HepG2 (cell line): ENCODE results near the gene RHOBTB3. TPM values are rescaled to one million over a fixed set of nuclear protein-coding genes. Genes with fewer than 3 reads are reported as not detected.

Experiments used
- ARNT ChIP-seq: fragments of 450-650 bp; IDR thresholded peaks from 2 replicates; pipeline ENCODE4 v1.6.1; 2017
- DZIP1 ChIP-seq: sonication (generic); formaldehyde crosslinking; IDR thresholded peaks from 2 replicates; pipeline ENCODE4 v1.5.0; 2020; ENCODE audit warnings: mild to moderate bottlenecking, missing genetic modification reagents
- EEA1 ChIP-seq: sonication (generic); formaldehyde crosslinking; IDR thresholded peaks from 2 replicates; pipeline ENCODE4 v1.5.1; 2020; ENCODE audit warnings: mild to moderate bottlenecking, missing genetic modification reagents, borderline replicate concordance
- EED ChIP-seq: sonication (generic); formaldehyde crosslinking; IDR thresholded peaks from 2 replicates; pipeline ENCODE4 v1.5.0; 2020; ENCODE audit warnings: mild to moderate bottlenecking, missing genetic modification reagents
- GPBP1L1 ChIP-seq: sonication (generic); formaldehyde crosslinking; IDR thresholded peaks from 2 replicates; pipeline ENCODE4 v1.5.0; 2020; ENCODE audit warnings: mild to moderate bottlenecking, missing genetic modification reagents
- MTA3 ChIP-seq: sonication (generic); formaldehyde crosslinking; IDR thresholded peaks from 2 replicates; pipeline ENCODE4 v1.4.0; 2020; ENCODE audit warnings: missing genetic modification reagents
- NFYC ChIP-seq: IDR thresholded peaks from 2 replicates; pipeline ENCODE4 v1.6.1; 2016; ENCODE audit warnings: missing genetic modification reagents, missing compliant biosample characterization
- PHF21A ChIP-seq: sonication (generic); formaldehyde crosslinking; IDR thresholded peaks from 2 replicates; pipeline ENCODE4 v1.5.0; 2020; ENCODE audit warnings: mild to moderate bottlenecking, missing genetic modification reagents
- PLRG1 ChIP-seq: fragments of 450-650 bp; conservative IDR thresholded peaks from 2 replicates; pipeline ENCODE4 v1.6.1; 2016
- RAD21 ChIP-seq: fragments of 450-650 bp; formaldehyde crosslinking; IDR thresholded peaks from 2 replicates; pipeline ENCODE4 v1.5.0; 2020; ENCODE audit warnings: mild to moderate bottlenecking
- TAF1 ChIP-seq: sonication (generic); formaldehyde crosslinking; IDR thresholded peaks from 2 replicates; pipeline ENCODE4 v1.4.0; 2020; ENCODE audit warnings: missing genetic modification reagents
- TCF7L2 ChIP-seq: IDR thresholded peaks from 2 replicates; pipeline ENCODE4 v1.6.1; 2011; ENCODE audit warnings: mild to moderate bottlenecking, low read depth, low read length, moderate library complexity
- ZBTB7B ChIP-seq: sonication (generic); formaldehyde crosslinking; IDR thresholded peaks from 2 replicates; pipeline ENCODE4 v1.4.0; 2020; ENCODE audit warnings: missing genetic modification reagents
- ZFP37 ChIP-seq: sonication (generic); formaldehyde crosslinking; IDR thresholded peaks from 2 replicates; pipeline ENCODE4 v1.4.0; 2020; ENCODE audit warnings: missing genetic modification reagents, borderline replicate concordance
- ZKSCAN8 ChIP-seq: IDR thresholded peaks from 2 replicates; pipeline ENCODE4 v1.6.1; 2016; ENCODE audit warnings: borderline replicate concordance, missing genetic modification reagents, missing compliant biosample characterization
- ZMYM4 ChIP-seq: sonication (generic); formaldehyde crosslinking; IDR thresholded peaks from 2 replicates; pipeline ENCODE4 v1.8.1; 2023; ENCODE audit warnings: mild to moderate bottlenecking, missing genetic modification reagents
- ZNF124 ChIP-seq: sonication (generic); formaldehyde crosslinking; IDR thresholded peaks from 2 replicates; pipeline ENCODE4 v1.4.0; 2020; ENCODE audit warnings: missing genetic modification reagents
- ZNF264 ChIP-seq: sonication (generic); formaldehyde crosslinking; IDR thresholded peaks from 2 replicates; pipeline ENCODE4 v1.4.0; 2020; ENCODE audit warnings: missing genetic modification reagents
- ZNF317 ChIP-seq: sonication (generic); formaldehyde crosslinking; IDR thresholded peaks from 2 replicates; pipeline ENCODE4 v1.5.0; 2020; ENCODE audit warnings: mild to moderate bottlenecking, missing genetic modification reagents
- ZNF547 ChIP-seq: sonication (generic); formaldehyde crosslinking; IDR thresholded peaks from 2 replicates; pipeline ENCODE4 v1.5.1; 2020; ENCODE audit warnings: mild to moderate bottlenecking, missing genetic modification reagents
- ZSCAN20 ChIP-seq: sonication (generic); formaldehyde crosslinking; IDR thresholded peaks from 2 replicates; pipeline ENCODE4 v1.4.0; 2020; ENCODE audit warnings: missing genetic modification reagents, mild to moderate bottlenecking, borderline replicate concordance
- ZSCAN21 ChIP-seq: sonication (generic); formaldehyde crosslinking; IDR thresholded peaks from 2 replicates; pipeline ENCODE4 v1.8.0; 2022; ENCODE audit warnings: mild to moderate bottlenecking, missing genetic modification reagents, moderate library complexity, borderline replicate concordance
- polyA plus RNA-seq, 8 experiments: library from polyadenylated mRNA; depleted of rRNA in 3 of 8; stranded (reverse) in 7 of 8; unstranded in 1 of 8; fragments of >200 nt; fragmentation: Illumina TruSeq in 4 of 8; extraction: Trizol in 4 of 8; gene quantifications; 2 replicates each; pipeline versions ENCODE4 v1.2.1 to v1.2.3, GENCODE V29; 2011 to 2016; ENCODE audit warnings: low read depth in 4 of 8, missing spikeins in 1 of 8, mixed read lengths in 1 of 8; ENCODE audit not compliant: insufficient read depth in 1 of 8
- total RNA-seq, 5 experiments: library from RNA; depleted of rRNA; stranded (reverse); fragments of >200 nt; fragmentation: Illumina TruSeq; extraction: Trizol; gene quantifications; 2 replicates each; pipeline ENCODE4 v1.2.3, GENCODE V29; 2016; ENCODE audit warnings: low read depth in 1 of 5
- TF ChIP-seq, protein P1 (sequence below): sonication (generic); formaldehyde crosslinking; IDR thresholded peaks from 2 replicates; pipeline ENCODE4 v1.4.0; 2020; ENCODE audit warnings: mild to moderate bottlenecking, missing genetic modification reagents
- TF ChIP-seq, protein P2 (sequence below): sonication (generic); formaldehyde crosslinking; IDR thresholded peaks from 2 replicates; pipeline ENCODE4 v1.8.1; 2022; ENCODE audit warnings: low read depth, mild to moderate bottlenecking, missing genetic modification reagents

RHOBTB3 gene
- total and polyA plus RNA-seq, 2 of the 13 experiments (the other 11 are each of a cell fraction or from before 2014, with no cell fraction given), result 31.6 to 35.4 TPM

GRCh38 chr5:95823218-95823737, 92.1 kb downstream of the RHOBTB3 start (continued):
- TF ChIP-seq, protein P1, sequence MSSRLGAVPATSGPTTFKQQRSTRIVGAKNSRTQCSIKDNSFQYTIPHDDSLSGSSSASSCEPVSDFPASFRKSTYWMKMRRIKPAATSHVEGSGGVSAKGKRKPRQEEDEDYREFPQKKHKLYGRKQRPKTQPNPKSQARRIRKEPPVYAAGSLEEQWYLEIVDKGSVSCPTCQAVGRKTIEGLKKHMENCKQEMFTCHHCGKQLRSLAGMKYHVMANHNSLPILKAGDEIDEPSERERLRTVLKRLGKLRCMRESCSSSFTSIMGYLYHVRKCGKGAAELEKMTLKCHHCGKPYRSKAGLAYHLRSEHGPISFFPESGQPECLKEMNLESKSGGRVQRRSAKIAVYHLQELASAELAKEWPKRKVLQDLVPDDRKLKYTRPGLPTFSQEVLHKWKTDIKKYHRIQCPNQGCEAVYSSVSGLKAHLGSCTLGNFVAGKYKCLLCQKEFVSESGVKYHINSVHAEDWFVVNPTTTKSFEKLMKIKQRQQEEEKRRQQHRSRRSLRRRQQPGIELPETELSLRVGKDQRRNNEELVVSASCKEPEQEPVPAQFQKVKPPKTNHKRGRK (CRISPR knock-in tag), result no peak
- TF ChIP-seq ZSCAN21 (CRISPR knock-in tag) (0 out of 2 replicates have a peak, but pooled peaks have one; percentile 33), DZIP1 (CRISPR knock-in tag) (no peak), ZNF264 (0 out of 2 replicates have a peak, but pooled peaks have one; percentile 18), ZNF317 (CRISPR knock-in tag) (peak; percentile 3; the same call in 1 of the 2 replicates), RAD21 (CRISPR knock-in tag) (0 out of 2 replicates have a peak, but pooled peaks have one; percentile 20), ZNF124 (CRISPR knock-in tag) (0 out of 2 replicates have a peak, but pooled peaks have one; percentile 14), ZBTB7B (no peak), PLRG1 (no peak), ZKSCAN8 (peak; percentile 57; the same call in 1 of the 2 replicates), NFYC (CRISPR knock-in tag) (no peak), ZFP37 (CRISPR knock-in tag) (no peak), ARNT (no peak), EED (CRISPR knock-in tag) (no peak), GPBP1L1 (CRISPR knock-in tag) (no peak), ZNF547 (CRISPR knock-in tag) (no peak), ZSCAN20 (CRISPR knock-in tag) (0 out of 2 replicates have a peak, but pooled peaks have one; percentile 27), EEA1 (CRISPR knock-in tag) (no peak), PHF21A (CRISPR knock-in tag) (no peak), TCF7L2 (no peak), MTA3 (CRISPR knock-in tag) (no peak), TAF1 (CRISPR knock-in tag) (no peak), ZMYM4 (CRISPR knock-in tag) (no peak; the same call in 1 of the 2 replicates)
- TF ChIP-seq, protein P2, sequence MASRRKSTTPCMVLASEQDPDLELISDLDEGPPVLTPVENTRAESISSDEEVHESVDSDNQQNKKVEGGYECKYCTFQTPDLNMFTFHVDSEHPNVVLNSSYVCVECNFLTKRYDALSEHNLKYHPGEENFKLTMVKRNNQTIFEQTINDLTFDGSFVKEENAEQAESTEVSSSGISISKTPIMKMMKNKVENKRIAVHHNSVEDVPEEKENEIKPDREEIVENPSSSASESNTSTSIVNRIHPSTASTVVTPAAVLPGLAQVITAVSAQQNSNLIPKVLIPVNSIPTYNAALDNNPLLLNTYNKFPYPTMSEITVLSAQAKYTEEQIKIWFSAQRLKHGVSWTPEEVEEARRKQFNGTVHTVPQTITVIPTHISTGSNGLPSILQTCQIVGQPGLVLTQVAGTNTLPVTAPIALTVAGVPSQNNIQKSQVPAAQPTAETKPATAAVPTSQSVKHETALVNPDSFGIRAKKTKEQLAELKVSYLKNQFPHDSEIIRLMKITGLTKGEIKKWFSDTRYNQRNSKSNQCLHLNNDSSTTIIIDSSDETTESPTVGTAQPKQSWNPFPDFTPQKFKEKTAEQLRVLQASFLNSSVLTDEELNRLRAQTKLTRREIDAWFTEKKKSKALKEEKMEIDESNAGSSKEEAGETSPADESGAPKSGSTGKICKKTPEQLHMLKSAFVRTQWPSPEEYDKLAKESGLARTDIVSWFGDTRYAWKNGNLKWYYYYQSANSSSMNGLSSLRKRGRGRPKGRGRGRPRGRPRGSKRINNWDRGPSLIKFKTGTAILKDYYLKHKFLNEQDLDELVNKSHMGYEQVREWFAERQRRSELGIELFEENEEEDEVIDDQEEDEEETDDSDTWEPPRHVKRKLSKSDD (CRISPR knock-in tag), result 0 out of 2 replicates have a peak, but pooled peaks have one; percentile 34
